Hematopoietic multipotent progenitor cell treated with erythropoietin and hydrocortisone succinate and interleukin-3 and kit ligand, for 6 days (in vitro differentiated cells): ENCODE results near the gene PRKG1.

Experiments
- DNase-seq: peaks from one replicate; pipeline ENCODE4 v3.0.0-alpha.2; 2015

Gene PRKG1

DNA sequence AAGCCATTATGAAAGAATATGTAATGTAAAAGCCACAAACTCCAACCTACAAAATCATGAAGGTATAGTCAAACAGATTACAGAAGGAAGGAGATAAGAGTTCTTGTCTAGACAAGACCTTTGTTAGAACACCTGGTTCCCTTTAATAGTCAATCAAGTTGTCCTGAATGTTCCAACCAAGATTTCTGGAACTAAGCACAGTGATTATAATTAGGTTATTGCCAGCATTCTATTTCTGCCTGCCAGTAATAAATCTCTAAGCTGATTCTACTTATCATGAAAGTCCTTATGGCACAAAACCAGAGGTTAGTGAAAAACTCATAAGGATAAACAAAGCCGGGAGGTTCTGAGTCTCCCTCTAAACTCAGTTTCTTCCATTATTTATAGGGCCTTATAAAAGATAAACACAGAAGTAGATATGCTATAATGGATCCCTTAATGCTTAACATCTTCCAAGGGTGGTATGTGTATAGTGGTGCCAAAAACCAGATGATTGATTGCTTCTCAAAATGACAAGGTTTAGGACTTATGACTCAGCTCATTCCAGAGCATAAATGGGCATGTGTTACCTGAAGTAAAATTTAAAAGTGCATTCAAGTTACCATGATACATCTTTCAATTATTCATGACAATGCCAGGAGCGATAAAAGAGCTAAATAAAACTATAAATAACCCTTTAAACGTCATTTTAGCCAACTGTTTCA is 387.9 kb downstream of the PRKG1 start:
- no peak for DNase-seq

DNA sequence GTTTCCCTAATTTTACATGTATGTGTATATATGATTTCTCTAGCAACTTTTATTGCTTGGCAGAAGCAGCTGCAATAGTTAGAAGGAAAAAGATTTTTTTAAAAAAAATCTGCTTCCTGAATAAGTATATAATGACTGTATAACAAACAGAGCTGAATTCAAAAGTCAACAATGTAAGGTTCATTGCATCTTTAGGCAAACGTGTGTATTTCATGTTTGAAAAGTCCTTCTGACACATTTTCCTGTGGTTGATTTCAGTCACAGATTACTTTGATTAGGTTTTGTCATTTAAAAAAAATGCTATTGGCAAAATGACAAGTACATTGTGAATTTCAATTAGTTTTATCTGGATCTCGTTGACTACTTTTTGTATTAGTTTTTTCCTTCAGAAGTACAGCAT is 394.1 kb downstream of the PRKG1 start:
- no peak for DNase-seq

DNA sequence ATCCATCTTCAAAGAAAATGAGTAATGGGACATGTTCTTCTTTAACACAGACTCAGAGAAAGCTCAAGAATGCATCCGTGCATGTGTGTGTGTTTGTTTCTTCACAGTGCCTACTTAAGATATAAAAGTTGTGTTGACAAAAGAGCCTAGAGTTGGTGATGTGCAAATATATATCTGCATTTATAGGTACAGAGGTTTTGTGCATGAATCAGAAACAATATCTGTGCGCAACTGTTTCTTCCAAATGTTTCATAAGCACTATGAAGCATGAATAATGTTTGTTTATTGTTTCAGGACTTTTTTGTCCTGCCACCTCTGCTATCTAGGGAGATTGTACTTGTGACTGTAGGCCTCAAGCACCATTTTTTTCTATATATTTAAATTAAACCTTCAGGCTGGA is 395.4 kb downstream of the PRKG1 start:
- no peak for DNase-seq

DNA sequence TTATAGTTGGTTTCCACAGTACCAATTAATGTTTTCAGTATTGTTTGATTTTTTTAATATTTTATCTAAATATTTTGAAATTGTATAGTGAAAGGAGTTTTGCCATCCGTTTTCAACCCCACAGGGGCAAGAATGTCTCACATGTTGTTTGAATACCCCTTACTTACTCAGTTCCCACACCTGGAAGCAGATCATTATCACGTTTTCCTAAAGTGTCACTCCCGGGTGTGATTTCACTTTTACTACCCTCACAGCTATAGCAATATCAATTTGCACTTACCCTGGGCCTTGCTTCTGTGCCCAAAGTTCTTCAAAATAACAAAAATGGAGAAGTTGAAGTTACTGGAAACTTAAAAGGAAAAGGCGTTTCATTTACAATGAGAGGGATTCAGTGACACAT is 397.0 kb downstream of the PRKG1 start:
- DNase-seq = no peak

DNA sequence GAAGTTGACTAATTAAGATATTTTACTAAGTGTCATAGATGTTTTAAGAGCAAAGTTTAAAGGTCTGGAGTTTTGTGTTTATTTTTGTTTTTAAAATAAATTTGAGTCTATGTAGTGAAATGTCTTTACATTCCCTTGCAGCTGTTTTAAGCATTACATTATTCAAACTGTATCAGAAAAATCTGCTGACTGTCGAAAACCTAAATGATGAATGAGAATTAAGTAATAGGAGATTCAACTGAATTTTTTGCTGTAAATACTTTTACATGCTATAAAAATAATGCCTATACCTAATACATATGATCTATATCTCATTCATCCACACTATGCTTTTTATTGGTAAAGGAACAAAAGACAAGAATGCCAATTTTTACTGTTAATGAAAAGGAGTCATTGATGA is 397.9 kb downstream of the PRKG1 start:
- no peak for DNase-seq

DNA sequence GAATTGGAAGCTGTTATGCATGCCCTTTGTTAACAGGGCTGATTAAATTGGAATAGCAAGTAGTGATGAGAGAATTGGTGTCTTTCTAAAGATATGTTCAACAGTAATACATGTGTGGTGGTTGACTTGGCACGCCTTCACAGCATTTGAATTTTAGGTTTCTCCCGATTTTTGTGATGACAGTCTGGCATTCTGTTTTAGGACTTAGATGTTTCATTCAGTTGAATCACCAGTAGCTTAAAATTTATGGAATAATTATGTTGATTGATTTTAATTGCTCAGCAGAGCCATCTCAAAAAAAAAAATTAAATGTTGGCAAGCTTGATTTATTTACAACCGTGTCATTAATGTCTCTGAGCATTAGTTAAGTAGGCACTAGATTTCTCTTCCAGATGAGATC is 405.4 kb downstream of the PRKG1 start:
- no peak for DNase-seq

DNA sequence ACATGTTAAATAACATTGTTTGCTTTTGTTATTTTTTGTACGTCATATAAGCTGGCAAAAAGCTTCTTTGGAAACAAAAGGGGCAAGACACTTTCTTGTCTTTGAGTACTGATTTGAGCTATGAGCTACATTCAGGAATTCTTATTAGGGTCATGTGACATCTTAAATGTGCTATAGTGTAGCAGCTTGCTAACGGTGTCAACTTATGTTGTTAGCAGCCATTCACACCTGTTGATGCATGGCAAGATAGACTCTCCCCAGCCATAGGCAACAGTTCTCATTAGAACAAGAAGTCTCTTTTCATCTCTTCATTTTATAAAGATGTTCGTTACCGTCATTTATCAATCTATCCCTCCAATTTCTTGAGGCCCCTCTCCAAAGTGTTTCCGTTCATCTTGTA is 411.4 kb downstream of the PRKG1 start:
- no peak for DNase-seq

DNA sequence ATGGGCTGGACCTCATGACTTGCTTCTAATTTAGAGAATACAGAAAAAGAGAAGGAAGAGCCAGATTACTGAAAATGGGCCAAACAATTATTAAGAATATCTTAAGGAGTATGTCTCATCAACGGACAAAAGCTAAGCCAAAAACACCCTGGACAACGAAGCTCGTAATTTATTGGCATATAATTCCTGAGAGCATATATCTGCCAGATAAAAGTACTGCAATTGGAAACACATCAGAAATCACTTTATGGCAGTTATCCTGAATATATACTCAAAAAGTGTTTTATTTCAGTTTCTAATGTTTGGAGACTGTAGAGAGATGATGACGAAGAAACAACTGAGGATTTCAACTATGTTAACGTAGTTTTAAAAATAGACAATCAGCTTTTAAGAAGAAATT is 413.3 kb downstream of the PRKG1 start:
- DNase-seq = no peak

DNA sequence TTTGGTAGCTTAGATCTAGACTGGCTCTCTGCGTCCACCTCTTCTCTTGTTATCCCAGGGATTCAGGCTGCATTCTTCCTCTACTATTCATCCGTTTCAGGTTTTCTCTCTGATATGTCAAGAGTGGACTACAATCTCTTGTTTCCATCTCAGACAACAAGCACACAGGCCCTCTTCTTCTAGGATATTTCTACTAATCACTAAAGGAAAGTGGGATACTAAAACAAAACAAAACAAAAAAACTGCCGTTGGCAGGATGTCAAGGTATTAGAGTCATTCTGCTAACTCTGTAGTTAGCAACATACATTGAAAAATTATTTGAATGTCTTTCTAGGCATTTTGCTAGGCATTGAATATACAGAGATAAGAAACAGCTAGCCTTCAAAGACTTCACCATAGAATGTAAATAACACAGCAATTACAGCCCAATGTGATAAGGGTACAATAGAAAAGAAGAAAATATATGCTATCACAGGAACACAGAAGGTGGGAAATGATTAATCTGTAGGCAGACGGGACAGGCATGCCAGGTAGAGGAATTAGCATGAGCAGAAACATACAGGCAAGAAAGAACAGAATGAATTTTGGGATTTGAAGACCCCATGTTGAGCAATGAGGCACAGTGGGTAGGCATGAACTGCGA is 414.6 kb downstream of the PRKG1 start:
- no peak for DNase-seq

DNA sequence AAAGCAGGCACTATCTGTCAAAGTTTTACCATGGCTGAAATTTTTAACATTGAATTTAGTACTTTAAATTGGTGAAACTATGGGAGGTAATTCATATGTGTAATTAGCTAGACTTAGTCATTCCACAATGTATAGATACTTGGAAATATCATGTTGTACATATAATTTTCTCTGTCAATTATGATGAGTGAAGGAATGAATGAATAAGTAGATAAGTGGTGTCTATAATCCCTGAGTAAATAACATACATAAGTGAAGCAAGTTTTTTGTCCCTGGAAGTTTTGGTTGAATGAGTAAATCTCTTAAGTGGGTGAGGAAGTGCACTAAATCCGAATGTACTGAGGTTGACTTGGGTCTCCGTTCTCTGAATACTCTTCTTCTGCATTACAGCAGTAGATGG is 424.1 kb downstream of the PRKG1 start:
- no peak for DNase-seq

DNA sequence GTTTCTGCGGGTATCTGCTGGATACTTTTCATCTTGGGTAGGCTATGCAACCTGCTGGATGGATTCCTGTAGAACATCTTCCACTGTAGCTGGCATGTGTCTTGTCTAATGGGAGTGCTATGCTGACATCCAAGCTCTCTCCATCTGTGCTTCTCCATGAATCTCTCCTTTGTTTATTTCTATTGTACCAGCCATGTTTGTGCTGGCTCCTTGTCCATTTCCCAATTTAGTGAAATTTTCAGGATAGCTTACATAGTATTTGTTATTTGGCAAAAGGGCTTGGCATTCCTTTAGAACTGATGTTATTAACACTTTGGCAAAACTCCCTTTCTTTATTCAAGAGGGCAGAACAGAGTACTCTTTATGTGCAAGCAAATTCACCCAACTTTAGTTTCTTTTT is 427.1 kb downstream of the PRKG1 start:
- no peak for DNase-seq

DNA sequence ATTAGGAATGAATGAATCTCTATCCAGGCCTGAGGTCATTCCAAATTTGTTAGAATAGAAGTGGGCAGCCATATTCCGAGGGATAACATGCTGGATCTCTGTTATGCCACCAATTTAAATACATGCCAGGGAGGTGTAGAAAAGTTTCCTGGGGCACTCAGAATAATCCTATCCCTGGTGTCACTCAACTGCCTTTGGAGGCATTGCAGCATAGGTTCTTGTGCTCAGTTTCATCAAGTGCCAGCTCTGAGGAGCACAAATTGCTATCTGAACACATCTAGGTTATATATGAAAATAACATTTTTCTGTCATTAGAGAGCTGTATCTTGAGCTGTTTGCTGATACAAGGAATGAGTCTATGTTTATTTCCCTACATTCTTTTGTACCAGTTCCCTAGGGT is 427.8 kb downstream of the PRKG1 start:
- no peak for DNase-seq

DNA sequence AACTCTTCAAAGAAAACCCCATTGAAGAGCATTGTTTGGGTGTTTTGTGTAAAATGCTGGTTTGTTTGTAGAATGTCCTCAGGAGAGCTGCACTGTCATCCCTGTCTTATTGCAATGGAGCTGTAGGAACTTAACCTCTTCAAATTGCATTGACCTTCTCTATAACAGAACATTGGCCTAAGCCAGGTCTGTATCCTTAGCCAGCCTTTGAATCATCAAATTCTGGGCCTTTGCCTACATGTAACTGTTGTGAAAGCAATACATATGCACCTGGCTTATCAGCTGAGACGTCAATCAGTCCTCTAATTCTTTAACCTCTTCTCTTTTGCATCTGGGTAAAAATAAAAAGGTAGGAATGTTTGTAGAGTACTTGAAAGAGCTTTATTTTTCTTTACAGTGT is 429.1 kb downstream of the PRKG1 start:
- no peak for DNase-seq

DNA sequence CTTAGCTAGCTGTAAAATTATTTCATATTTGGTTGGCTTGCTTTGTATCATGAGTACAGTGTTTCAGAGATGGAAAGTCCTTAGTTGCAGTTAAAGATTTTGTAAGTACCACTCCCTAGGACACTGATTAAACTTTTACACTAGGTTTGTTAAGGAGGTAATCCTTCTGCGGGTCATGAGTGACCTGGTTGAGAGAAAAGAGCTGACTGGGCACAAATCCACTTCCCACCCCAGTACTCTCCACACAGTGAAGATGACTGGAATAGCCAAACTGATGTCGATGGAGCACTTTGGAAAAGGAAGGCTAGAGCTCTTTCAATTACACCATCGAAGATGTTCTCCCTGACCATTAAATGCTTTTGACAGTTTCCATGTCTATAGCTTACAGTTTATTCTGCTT is 433.2 kb downstream of the PRKG1 start:
- DNase-seq = no peak

DNA sequence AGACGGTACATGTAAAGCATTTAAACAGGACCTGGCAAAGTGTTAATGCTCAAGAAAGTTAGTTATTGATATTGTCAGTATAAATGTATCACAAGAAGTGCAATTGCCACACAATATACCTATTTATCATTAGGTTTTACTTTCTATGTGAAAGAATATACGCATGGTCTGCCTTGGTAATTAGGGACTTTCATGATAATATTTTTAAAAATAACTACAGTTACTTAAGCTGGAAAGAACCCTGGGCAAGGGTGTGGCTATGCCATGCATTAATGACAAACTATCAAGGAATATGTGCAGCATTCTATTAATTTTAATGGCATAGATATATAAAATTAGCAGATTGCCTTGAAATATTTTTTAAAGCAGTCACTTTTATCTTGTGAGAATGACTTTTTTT is 433.9 kb downstream of the PRKG1 start:
- DNase-seq = no peak

DNA sequence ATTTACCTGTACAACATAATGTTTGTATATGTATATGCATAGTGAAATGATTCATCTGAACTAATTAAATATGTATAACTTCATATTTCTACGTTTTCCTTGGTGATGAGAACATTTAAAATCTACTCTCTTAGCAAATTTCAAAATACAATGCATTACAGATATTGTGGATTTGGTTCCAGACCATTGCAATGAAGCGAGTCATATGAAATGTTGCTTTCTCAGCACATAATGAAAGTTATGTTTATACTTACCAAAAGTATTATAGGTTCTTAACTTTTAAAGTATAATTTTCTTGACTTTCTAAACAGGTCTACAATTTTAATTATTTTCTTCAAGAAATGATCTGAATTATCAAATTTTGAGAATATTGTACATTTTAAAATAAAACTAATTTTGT is 435.9 kb downstream of the PRKG1 start:
- no peak for DNase-seq

DNA sequence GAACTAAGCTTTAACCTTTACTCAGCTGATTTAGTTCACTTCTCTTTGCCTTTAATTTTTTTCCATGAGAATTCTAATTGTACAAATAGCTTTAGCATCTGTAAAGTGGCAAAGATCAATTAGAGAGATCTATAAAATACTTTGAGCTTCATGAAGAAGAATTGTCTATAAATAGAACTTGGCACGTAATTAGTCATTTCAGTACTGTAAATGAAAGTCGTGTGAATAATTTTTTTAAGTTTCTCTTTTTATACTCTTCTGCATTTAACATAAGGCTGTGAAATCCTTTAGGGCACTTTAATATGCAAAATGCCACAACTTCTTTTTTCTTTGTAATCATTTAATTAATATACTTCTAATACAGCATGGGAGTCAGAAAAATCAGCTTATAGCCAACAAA is 447.3 kb downstream of the PRKG1 start:
- no peak for DNase-seq

DNA sequence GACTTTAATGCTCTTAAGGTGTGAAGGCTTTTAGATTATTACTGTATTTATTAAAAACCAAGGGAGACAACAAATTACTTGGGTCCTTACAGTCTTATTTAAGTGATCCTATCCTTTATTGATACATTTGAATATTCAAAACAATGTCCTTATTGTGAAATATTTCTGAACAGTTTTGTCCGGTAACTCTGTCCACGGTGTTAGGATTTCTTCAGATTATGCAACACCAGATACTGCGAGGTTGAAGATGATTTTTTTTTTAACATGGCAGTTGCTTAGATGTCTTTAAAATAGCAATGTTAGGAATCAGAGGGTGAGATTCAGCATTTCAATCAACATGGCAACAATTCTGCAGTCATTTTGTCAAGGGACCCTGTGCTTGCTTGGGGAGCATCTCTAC is 448.6 kb downstream of the PRKG1 start:
- DNase-seq = no peak

DNA sequence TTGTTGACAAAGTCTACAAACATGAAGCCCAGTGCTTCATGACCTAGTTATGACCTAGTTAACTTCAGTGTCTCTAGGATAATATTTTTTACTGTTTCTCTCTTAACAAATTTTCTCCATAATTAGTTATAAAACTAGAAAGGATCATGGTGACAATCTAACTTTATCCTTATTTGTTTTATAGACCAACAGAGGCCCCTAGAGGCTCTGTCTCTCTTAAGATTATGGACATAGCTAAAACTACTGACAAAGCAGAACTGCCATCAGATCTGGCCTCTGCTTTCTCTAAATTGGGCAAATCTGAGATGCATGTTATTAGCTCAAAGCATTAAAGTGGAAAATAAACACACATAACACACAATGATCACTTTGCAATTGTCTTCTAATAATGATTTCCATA is 449.2 kb downstream of the PRKG1 start:
- DNase-seq = no peak

DNA sequence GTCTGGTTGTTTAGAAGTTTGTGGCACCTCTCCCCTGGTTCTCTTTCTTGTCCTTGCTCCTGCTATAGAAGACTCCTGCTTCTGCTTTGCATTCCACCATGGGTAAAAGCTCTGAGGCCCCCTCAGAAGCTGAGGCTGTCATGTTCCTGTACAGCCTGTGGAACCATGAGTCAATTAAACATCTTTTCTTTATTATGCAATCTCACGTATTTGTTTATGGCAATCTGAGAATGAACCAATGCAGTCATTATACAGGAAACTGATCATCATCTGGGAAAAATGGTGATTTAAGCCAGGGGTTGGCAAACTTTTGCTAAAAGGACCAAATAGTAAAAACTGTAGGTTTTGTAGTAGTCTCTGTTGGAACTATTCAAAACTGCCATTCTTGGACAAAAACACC is 449.8 kb downstream of the PRKG1 start:
- no peak for DNase-seq

DNA sequence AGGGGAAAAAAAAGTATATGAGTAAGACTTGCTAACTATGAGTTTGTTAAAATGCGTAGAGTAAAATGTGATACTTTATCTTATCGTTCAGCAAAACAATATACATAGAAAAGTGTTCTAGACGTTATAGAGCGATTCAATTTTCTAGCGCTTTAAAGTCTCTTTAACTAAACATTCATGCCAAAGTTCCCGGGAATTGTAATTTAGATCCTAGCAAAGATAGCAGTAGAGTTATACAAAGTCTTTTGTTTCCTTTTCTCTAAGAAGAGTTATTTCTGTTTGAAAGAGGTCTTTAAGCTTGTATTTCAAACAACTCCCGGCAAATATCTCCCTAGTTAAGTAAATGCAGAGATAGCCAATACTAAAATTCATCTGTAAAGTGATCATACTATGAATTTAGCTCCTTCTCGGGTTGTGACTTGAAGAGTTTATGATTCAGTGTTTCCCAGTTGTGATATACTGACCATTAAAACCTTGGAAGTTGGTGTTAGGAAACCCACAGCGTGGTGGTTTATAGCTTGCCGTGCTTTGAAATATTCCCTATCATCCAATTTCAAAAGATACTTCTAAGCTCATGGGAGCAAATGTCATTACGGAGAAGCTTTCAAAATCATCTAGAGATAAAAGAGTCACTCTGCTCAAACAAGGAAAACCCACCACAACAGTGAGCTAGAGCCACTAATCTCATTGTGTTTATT is 453.4 kb downstream of the PRKG1 start:
- DNase-seq = no peak

DNA sequence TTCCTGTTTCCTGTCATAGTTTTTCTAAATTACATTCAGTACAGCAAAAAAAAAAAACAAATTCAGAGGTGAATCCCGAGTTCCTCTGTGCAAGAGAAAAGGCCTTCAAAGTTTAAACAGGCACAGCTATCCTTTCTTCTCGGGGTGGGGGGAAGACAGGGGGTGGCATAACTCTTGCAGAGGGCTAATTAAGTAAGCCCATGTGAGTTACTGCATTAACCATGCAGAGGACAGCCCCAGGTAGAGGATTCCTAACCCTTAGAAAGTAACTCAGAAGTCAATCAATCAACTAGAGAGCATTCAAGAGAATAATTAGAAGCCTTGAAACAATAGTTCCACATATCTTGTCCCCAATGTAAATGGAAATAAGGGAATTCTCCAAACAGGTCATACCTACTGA is 454.2 kb downstream of the PRKG1 start:
- no peak for DNase-seq

DNA sequence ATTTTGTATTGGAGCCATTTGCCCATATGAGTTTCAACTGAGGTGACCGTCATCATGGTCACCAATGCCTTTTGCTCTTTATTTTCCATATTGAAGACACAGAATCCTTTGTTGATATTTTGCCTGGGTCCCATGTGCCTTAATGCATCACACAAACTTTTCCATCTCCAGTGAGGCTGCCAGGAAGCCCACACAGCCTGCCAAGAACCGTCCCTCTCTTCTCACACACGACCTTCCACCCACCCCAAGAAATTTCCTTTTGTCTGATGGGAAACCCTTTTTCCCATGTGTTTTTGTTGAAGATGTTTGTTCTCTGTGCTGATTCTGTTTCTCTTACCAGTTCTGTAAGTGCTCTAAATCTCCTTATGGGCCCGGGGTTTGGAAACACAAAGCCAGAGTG is 456.3 kb downstream of the PRKG1 start:
- DNase-seq = no peak

DNA sequence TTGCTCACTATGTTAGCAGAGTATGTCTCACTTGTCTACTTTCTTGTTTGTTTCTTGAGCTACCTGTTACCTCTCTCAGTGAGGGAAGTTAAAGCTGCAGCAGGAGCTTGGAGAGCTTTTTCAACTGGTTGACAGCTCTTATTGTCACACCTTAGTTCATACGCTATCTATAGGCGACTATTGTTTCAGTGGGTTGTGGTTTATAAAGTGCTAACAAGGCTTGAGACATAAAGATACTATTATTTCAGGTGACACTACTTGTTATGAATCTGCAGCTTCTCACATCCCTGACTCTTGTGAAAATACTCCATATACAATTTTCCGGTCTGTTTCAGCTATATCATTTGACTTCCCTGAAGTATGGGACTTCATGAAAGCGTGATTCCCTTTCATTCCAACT is 457.8 kb downstream of the PRKG1 start:
- no peak for DNase-seq

DNA sequence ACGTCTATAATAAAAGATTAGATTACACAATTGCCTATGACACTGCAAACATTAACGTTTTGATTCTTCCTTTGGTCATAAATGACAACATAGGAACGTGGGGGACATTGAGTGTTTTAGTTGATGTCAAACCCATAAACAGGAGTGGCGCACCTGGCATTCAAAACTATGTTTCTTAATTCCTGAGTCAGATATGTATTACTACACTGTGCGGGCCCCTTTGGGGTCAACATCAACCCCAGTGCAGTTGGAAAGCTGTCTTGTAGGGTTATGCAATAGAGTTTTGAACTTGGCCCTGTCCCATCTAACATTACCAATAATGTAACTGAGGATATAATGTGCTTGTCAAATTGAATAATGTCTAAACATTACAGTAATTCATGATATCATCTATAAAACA is 468.6 kb downstream of the PRKG1 start:
- DNase-seq = no peak
